Fibroblast of lung (primary cell): Measurements from ENCODE around the gene RANBP9. TPM values are rescaled to one million over a fixed set of nuclear protein-coding genes. Genes with fewer than 3 reads are reported as not detected.

Experiments used
- DNase-seq, 2 donors: peaks; one replicate each; pipeline versions ENCODE4 v3.0.0 to v3.0.0-alpha.2; 2010; ENCODE audit warnings: low read depth in 2 of 2
- H2AFZ ChIP-seq: 2 replicates; pipeline ENCODE4 v1.5.1; 2012; ENCODE audit warnings: low read length, control low read depth, inconsistent platforms
- H3K27ac ChIP-seq: 2 replicates; pipeline ENCODE4 v1.5.1; 2011; ENCODE audit warnings: low read length, control low read depth; ENCODE audit not compliant: insufficient read depth
- H3K27me3 ChIP-seq: 2 replicates; pipeline ENCODE4 v1.5.1; 2011; ENCODE audit warnings: mild to moderate bottlenecking, low read length; ENCODE audit not compliant: control insufficient read depth, insufficient read depth
- H3K36me3 ChIP-seq: 2 replicates; pipeline ENCODE4 v1.5.1; 2011; ENCODE audit warnings: low read length; ENCODE audit not compliant: control insufficient read depth, insufficient read depth
- H3K4me1 ChIP-seq: 2 replicates; pipeline ENCODE4 v1.5.1; 2011; ENCODE audit warnings: low read length; ENCODE audit not compliant: control insufficient read depth, insufficient read depth; ENCODE audit errors: extremely low read depth
- H3K4me2 ChIP-seq: 2 replicates; pipeline ENCODE4 v1.5.1; 2011; ENCODE audit warnings: low read length, control low read depth; ENCODE audit not compliant: insufficient read depth; ENCODE audit errors: extremely low read depth
- H3K4me3 ChIP-seq, 4 experiments: fragments of 200-600 bp in 1 of 4; sonication (generic) in 1 of 4; replicated peaks in 1 of 4; 2 replicates each; pipeline ENCODE4 v1.5.1; 2011 to 2016; ENCODE audit warnings: low read length in 4 of 4, low read depth in 3 of 4, mild to moderate bottlenecking in 3 of 4, control low read depth in 2 of 4, inconsistent platforms in 1 of 4, mixed read lengths in 1 of 4; ENCODE audit not compliant: insufficient read depth in 1 of 4; ENCODE audit errors: control extremely low read depth in 1 of 4
- H3K79me2 ChIP-seq: 2 replicates; pipeline ENCODE4 v1.5.1; 2012; ENCODE audit warnings: mild to moderate bottlenecking, low read length, inconsistent platforms; ENCODE audit not compliant: control insufficient read depth, insufficient read depth
- H3K9ac ChIP-seq: 2 replicates; pipeline ENCODE4 v1.5.1; 2011; ENCODE audit warnings: mild to moderate bottlenecking, low read length, control low read depth; ENCODE audit not compliant: insufficient read depth
- H3K9me3 ChIP-seq: 2 replicates; pipeline ENCODE4 v1.5.1; 2012; ENCODE audit warnings: low read depth, low read length; ENCODE audit not compliant: control insufficient read depth, insufficient read depth
- H4K20me1 ChIP-seq: 2 replicates; pipeline ENCODE4 v1.5.1; 2011; ENCODE audit warnings: low read length; ENCODE audit not compliant: control insufficient read depth, insufficient read depth; ENCODE audit errors: extremely low read depth
- CTCF ChIP-seq, 2 donors: IDR thresholded peaks in 1 of 2; conservative IDR thresholded peaks in 1 of 2; 1 replicate in 1 of 2; 2 replicates in 1 of 2; pipeline ENCODE4 v1.5.1; 2011 to 2012; ENCODE audit warnings: low read length in 2 of 2, control low read depth in 1 of 2, inconsistent platforms in 1 of 2, low read depth in 1 of 2, mild to moderate bottlenecking in 1 of 2
- EZH2 ChIP-seq: IDR thresholded peaks from 2 replicates; pipeline ENCODE4 v1.5.1; 2012; ENCODE audit warnings: low read length, control low read depth, mild to moderate bottlenecking; ENCODE audit errors: missing control alignments
- polyA plus RNA-seq, 2 donors: library from polyadenylated mRNA; depleted of rRNA in 1 of 2; stranded (reverse) in 1 of 2; unstranded in 1 of 2; fragments of >200 nt; gene quantifications; 2 replicates each; pipeline ENCODE4 v1.2.1, GENCODE V29; 2011 to 2012; ENCODE audit warnings: missing spikeins in 1 of 2
- total RNA-seq: library from RNA; depleted of rRNA; stranded (reverse); fragments of >200 nt; gene quantifications from 2 replicates; pipeline ENCODE4 v1.2.1, GENCODE V29; 2014

RANBP9 gene
- total and polyA plus RNA-seq, 2 donors (not counting 1 experiment from before 2014, with no cell fraction given), result 46.7 to 48.7 TPM

DNA sequence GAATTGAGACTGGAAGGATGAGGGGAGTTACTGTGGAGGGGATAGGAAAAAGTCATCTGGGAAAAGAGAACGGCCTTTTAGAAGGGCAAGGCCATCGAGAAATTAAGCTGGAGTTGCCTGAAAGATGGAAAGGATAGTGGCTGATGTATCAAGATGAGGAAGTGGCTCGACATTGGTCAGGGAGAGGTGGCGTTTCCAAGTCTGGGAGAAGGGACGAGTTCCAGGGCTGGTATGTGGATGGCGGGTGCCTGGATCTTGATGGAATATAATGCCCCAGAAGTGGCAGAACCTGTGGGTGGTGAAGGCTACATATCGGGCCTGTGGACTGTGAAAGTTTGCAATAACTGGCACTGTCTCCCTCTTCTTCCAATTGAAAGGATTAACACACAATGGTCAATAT, 139.4 kb downstream of the RANBP9 start:
- Histone ChIP-seq H3K4me1 (no peaks in the 10 kb centered on the region), H3K9ac (no peak overlapping the region)
- TF ChIP-seq CTCF (conservative IDR thresholded peaks at IDR 0.05 in 1 of 2, IDR thresholded peaks at IDR 0.05 in 1 of 2; ENCODE audit: low read depth in 1 of 2, low read length in 2 of 2), result no peak
- no peak for TF ChIP-seq EZH2

More for the DNA sequence above, 139.4 kb downstream of the RANBP9 start:
- Histone ChIP-seq H3K4me3 (no peak overlapping the region), H4K20me1 (no peaks in the 10 kb centered on the region), H3K27me3 (no peaks in the 10 kb centered on the region), H3K79me2 (no peaks in the 10 kb centered on the region), H3K9me3 (no peaks in the 10 kb centered on the region), H2AFZ (no peak overlapping the region), H3K27ac (no peak overlapping the region), H3K36me3 (no peaks in the 10 kb centered on the region), H3K4me2 (no peak overlapping the region)
- DNase-seq, result no peak

Other genes starting within 250 kb of the RANBP9 start
- gene GFOD1, start 224.2 kb downstream of the RANBP9 start, total RNA-seq, result 15.4 and 25.3 TPM in 2 replicates
- gene GFOD1, start 224.2 kb downstream of the RANBP9 start, polyA plus RNA-seq, result 10.5 and 11.2 TPM in 2 replicates
- gene SIRT5, start 137.2 kb downstream of the RANBP9 start, total RNA-seq, result 9.8 and 13.5 TPM in 2 replicates
- 3.6 and 4.4 TPM in 2 replicates for gene SIRT5, start 137.2 kb downstream of the RANBP9 start, polyA plus RNA-seq
- 43.9 and 47.2 TPM in 2 replicates for gene NOL7, start 96.5 kb downstream of the RANBP9 start, total RNA-seq
- gene NOL7, start 96.5 kb downstream of the RANBP9 start, polyA plus RNA-seq, result 48.0 and 50.7 TPM in 2 replicates
- 6.3 and 7.4 TPM in 2 replicates for gene MCUR1, start 102.7 kb upstream of the RANBP9 start, total RNA-seq
- gene MCUR1, start 102.7 kb upstream of the RANBP9 start, polyA plus RNA-seq, result 11.3 and 12.4 TPM in 2 replicates
- gene RNF182, start 213.1 kb upstream of the RANBP9 start, total RNA-seq, result 2.5 and 2.6 TPM in 2 replicates
- gene RNF182, start 213.1 kb upstream of the RANBP9 start, polyA plus RNA-seq, result 3.2 and 14.1 TPM in 2 replicates